HepG2 (cell line): ENCODE results near the gene TIMELESS. TPM values are rescaled to one million over a fixed set of nuclear protein-coding genes. Genes with fewer than 3 reads are reported as not detected.

Source experiments
- ATAC-seq: fragments of 200-7000 bp; cut with Tn5 transposase; 3 replicates; pipeline ENCODE4 v1.9.1; 2020; ENCODE audit warnings: mild to moderate bottlenecking, moderate library complexity
- BruUV-seq: library from RNA; stranded (reverse); fragments of 400-500 nt; replicated peaks from 2 replicates; lab custom pipeline; 2021; lab: Mats Ljungman, UMichigan
- CTCF ChIA-PET: fragments of 300-600 bp; formaldehyde crosslinking; extraction: SDS; loops from one replicate; lab custom pipeline; 2021; ENCODE audit warnings: low total read pairs, inconsistent platforms, low intra/inter-chr PET ratio; lab: Yijun Ruan, JAX
- POLR2A ChIA-PET: fragments of 350-600 bp; sonication (Branson Sonifier 250); formaldehyde crosslinking; loops from one replicate; lab custom pipeline; 2020; ENCODE audit warnings: antibody characterized with exemption, inconsistent platforms; lab: Yijun Ruan, JAX
- DNase-seq: peaks from one replicate; pipeline ENCODE4 v3.0.0-alpha.2; 2015; ENCODE audit warnings: low spot score
- FAIRE-seq: peaks from 3 replicates; lab custom pipeline; 2011; peaks lifted over from hg19 to GRCh38; lab: Jason Lieb, UNC
- H2AFZ ChIP-seq: one replicate; pipeline ENCODE4 v1.6.1; 2011; ENCODE audit warnings: low read length, inconsistent platforms
- H3K27ac ChIP-seq: fragments of 300-600 bp; 3 replicates; pipeline ENCODE4 v1.8.0; 2011; ENCODE audit warnings: mixed run types, mild to moderate bottlenecking, mixed read lengths, low read length, inconsistent platforms; ENCODE audit not compliant: insufficient read depth; ENCODE audit errors: extremely low read length
- H3K27me3 ChIP-seq, 2 experiments: fragments of 200-600 bp in 1 of 2; 2 replicates in 1 of 2; 3 replicates in 1 of 2; pipeline versions ENCODE4 v1.6.0 to v1.8.0; 2011; ENCODE audit warnings: low read length in 2 of 2, mild to moderate bottlenecking in 2 of 2, moderate library complexity in 2 of 2, inconsistent platforms in 1 of 2; ENCODE audit not compliant: insufficient read depth in 2 of 2, control insufficient read depth in 1 of 2
- H3K36me3 ChIP-seq, 2 experiments: fragments of 200-600 bp in 1 of 2; replicated peaks in 1 of 2; 2 replicates in 1 of 2; 3 replicates in 1 of 2; pipeline versions ENCODE4 v1.5.1 to v1.8.0; 2011; ENCODE audit warnings: low read length in 2 of 2, inconsistent platforms in 1 of 2; ENCODE audit not compliant: insufficient read depth in 2 of 2, control insufficient read depth in 1 of 2
- H3K4me1 ChIP-seq: 2 replicates; pipeline ENCODE4 v1.5.1; 2012; ENCODE audit warnings: low read length, inconsistent platforms; ENCODE audit not compliant: insufficient read depth
- H3K4me2 ChIP-seq: 2 replicates; pipeline ENCODE4 v1.6.0; 2011; ENCODE audit warnings: low read depth, low read length, inconsistent platforms
- H3K4me3 ChIP-seq, 3 experiments: fragments of 200-600 bp in 1 of 3; sonication (generic), shearing (Covaris generic) in 1 of 3; replicated peaks in 1 of 3; 2 replicates each; pipeline ENCODE4 v1.5.1; 2011 to 2016; ENCODE audit warnings: low read length in 3 of 3, inconsistent platforms in 2 of 3, low read depth in 2 of 3, mild to moderate bottlenecking in 2 of 3, control low read depth in 1 of 3, mixed read lengths in 1 of 3; ENCODE audit not compliant: insufficient read depth in 1 of 3
- H3K79me2 ChIP-seq: one replicate; pipeline ENCODE4 v1.6.1; 2011; ENCODE audit warnings: low read length, inconsistent platforms; ENCODE audit not compliant: insufficient read depth
- H3K9ac ChIP-seq: 2 replicates; pipeline ENCODE4 v1.6.0; 2011; ENCODE audit warnings: mild to moderate bottlenecking, low read depth, low read length, inconsistent platforms; ENCODE audit not compliant: insufficient read depth
- H3K9me3 ChIP-seq: 2 replicates; pipeline ENCODE4 v1.5.1; 2012; ENCODE audit warnings: mild to moderate bottlenecking, low read length
- H4K20me1 ChIP-seq: 2 replicates; pipeline ENCODE4 v1.6.0; 2011; ENCODE audit warnings: inconsistent platforms, mild to moderate bottlenecking, low read length, moderate library complexity; ENCODE audit not compliant: insufficient read depth
- E2F2 ChIP-seq: sonication (generic); formaldehyde crosslinking; IDR thresholded peaks from 2 replicates; pipeline ENCODE4 v1.4.0; 2020; ENCODE audit warnings: missing genetic modification reagents, borderline replicate concordance
- MTA3 ChIP-seq: sonication (generic); formaldehyde crosslinking; IDR thresholded peaks from 2 replicates; pipeline ENCODE4 v1.4.0; 2020; ENCODE audit warnings: missing genetic modification reagents
- NFIC ChIP-seq: IDR thresholded peaks from 2 replicates; pipeline ENCODE4 v1.6.1; 2012; ENCODE audit warnings: mild to moderate bottlenecking, low read length, inconsistent platforms
- RBFOX2 ChIP-seq: fragments of 200-400 bp; formaldehyde crosslinking; IDR thresholded peaks from 2 replicates; pipeline ENCODE4 v1.6.1; 2017; ENCODE audit warnings: low read depth, mild to moderate bottlenecking, low read length
- REXO4 ChIP-seq: sonication (generic); formaldehyde crosslinking; IDR thresholded peaks from 2 replicates; pipeline ENCODE4 v1.8.0; 2022; ENCODE audit warnings: missing genetic modification reagents, mild to moderate bottlenecking, borderline replicate concordance
- SP4 ChIP-seq: sonication (generic); formaldehyde crosslinking; IDR thresholded peaks from 2 replicates; pipeline ENCODE4 v1.8.1; 2023; ENCODE audit warnings: mild to moderate bottlenecking, missing genetic modification reagents
- TCF12 ChIP-seq, 2 experiments: fragments of 450-650 bp in 1 of 2; sonication (generic) in 1 of 2; formaldehyde crosslinking in 1 of 2; IDR thresholded peaks; 2 replicates each; pipeline versions ENCODE4 v1.6.1 to v1.8.0; 2017 to 2022; ENCODE audit warnings: antibody characterized with exemption in 1 of 2, mild to moderate bottlenecking in 1 of 2, missing genetic modification reagents in 1 of 2, moderate library complexity in 1 of 2
- ZBTB2 ChIP-seq: sonication (generic); formaldehyde crosslinking; IDR thresholded peaks from 2 replicates; pipeline ENCODE4 v1.8.0; 2022; ENCODE audit warnings: low read depth, missing genetic modification reagents
- ZNF446 ChIP-seq: sonication (generic); formaldehyde crosslinking; IDR thresholded peaks from 2 replicates; pipeline ENCODE4 v1.5.0; 2020; ENCODE audit warnings: mild to moderate bottlenecking, missing genetic modification reagents
- WGBS: methylation state at CpG from one replicate; pipeline ENCODE4 v1.1.6; 2017; ENCODE audit warnings: low lambda C conversion rate; 5-methylcytosine and 5-hydroxymethylcytosine counted together
- in situ Hi-C: cut with HindIII; loops from 2 replicates; pipeline ENCODE4 v1.10.0; 2017; ENCODE audit warnings: low pct_unique_long_range_greater_than_20kb; ENCODE audit not compliant: extremely low pct_ligation_motif_present
- intact Hi-C: fragments of 100-400 bp; cut with micrococcal nuclease; formaldehyde crosslinking; loops from one replicate; pipeline ENCODE4 v1.10.0; 2022; ENCODE audit not compliant: unreplicated experiment
- polyA plus RNA-seq, 8 experiments: library from polyadenylated mRNA; depleted of rRNA in 3 of 8; stranded (reverse) in 7 of 8; unstranded in 1 of 8; fragments of >200 nt; fragmentation: Illumina TruSeq in 4 of 8; extraction: Trizol in 4 of 8; gene quantifications; 2 replicates each; pipeline versions ENCODE4 v1.2.1 to v1.2.3, GENCODE V29; 2011 to 2016; ENCODE audit warnings: low read depth in 4 of 8, missing spikeins in 1 of 8, mixed read lengths in 1 of 8; ENCODE audit not compliant: insufficient read depth in 1 of 8
- total RNA-seq, 5 experiments: library from RNA; depleted of rRNA; stranded (reverse); fragments of >200 nt; fragmentation: Illumina TruSeq; extraction: Trizol; gene quantifications; 2 replicates each; pipeline ENCODE4 v1.2.3, GENCODE V29; 2016; ENCODE audit warnings: low read depth in 1 of 5

TIMELESS gene
- total and polyA plus RNA-seq, 2 of the 13 experiments (the other 11 are each of a cell fraction or from before 2014, with no cell fraction given) = 4.0 to 20.3 TPM

- intact Hi-C loops (no loop called here), in situ Hi-C loops (no loop called here)
- no peak overlapping the region for H3K4me2 ChIP-seq
- no peaks in the 10 kb centered on the region for H3K27me3 ChIP-seq
- no peaks in the 10 kb centered on the region for H3K9me3 ChIP-seq
- H2AFZ ChIP-seq = no peak overlapping the region
- ATAC-seq (no peak), DNase-seq (no peak), FAIRE-seq (no peak)
- H4K20me1 ChIP-seq = no peaks in the 10 kb centered on the region
- no peaks in the 10 kb centered on the region for H3K79me2 ChIP-seq
- no peaks in the 10 kb centered on the region for H3K36me3 ChIP-seq
- WGBS = 96% methylated on average over 1 of the region's 1 CpG
- no peak overlapping the region for H3K4me3 ChIP-seq
- no peak overlapping the region for H3K9ac ChIP-seq
- TF ChIP-seq TCF12 (IDR thresholded peaks at IDR 0.05) (no peak), TCF12 (CRISPR knock-in tag; IDR thresholded peaks at IDR 0.05) (no peak), E2F2 (no peak), RBFOX2 (no peak), NFIC (no peak), REXO4 (no peak), SP4 (CRISPR knock-in tag) (no peak), ZNF446 (CRISPR knock-in tag) (no peak), MTA3 (CRISPR knock-in tag) (no peak), ZBTB2 (CRISPR knock-in tag) (no peak)
- H3K4me1 ChIP-seq = peaks cover 45% of the 10 kb centered on the region
- H3K27ac ChIP-seq = no peak overlapping the region
- ChIA-PET POLR2A (no interaction called here), CTCF (no interaction called here)
- BruUV-seq = no TSS peak
These were observed 75.7 kb downstream of the TIMELESS start for GRCh38 chr12:56373515-56373914.
